Measurements from ENCODE around the gene TMX4.

Gene TMX4

DNA sequence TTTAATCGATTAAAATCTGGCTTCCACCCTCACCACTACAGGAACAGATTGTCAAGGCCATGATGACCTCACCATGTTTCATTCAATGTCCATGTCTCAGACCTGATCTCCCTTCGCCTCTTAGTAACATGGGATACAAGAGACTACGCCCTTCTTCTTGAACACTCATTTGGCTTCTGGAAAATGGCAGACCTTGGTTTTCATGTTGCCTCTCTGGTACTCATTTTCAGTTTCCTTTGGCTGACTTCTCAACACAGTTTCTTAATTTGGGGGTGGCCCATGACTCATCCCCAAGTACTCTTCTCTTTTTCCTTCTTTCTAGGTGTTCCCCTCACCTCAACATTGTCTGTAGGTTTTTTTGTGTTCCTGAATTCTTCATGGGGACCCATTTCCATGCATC is 22.7 kb downstream of the TMX4 start:
- Mint-ChIP-seq H3K27me3 (ENCODE audit: low read depth) (no peaks in the 10 kb centered on the region), H3K36me3 (ENCODE audit: low read depth) (peaks cover 36% of the 10 kb centered on the region), H3K4me1 (ENCODE audit: low read depth) (no peaks in the 10 kb centered on the region), H3K9me3 (peaks cover 15% of the 10 kb centered on the region), H3K4me3 (no peak overlapping the region), H3K27ac (no peak overlapping the region)

DNA sequence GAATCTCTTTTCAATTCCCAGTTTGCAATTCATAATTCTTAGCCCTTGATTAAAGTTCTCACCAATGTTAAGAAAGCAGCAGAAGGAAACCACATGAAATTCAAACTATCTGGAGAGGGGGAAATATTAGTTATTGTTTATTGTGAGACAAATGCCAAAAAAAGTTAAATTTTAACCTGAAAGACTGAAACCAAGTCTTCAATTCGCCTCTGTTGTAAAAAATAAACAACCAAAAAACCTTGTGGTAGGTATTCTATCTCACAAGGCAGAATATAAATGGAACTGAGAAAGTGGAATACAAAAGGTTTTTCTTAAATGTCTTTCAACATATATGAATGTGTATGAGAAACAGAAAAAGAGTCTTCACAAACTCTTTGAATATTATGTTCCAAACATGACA is 24.8 kb downstream of the TMX4 start:
- Mint-ChIP-seq H3K4me1 (ENCODE audit: low read depth) (no peaks in the 10 kb centered on the region), H3K9me3 (peaks cover 15% of the 10 kb centered on the region), H3K4me3 (no peak overlapping the region), H3K36me3 (ENCODE audit: low read depth) (peaks cover 24% of the 10 kb centered on the region), H3K27me3 (ENCODE audit: low read depth) (no peaks in the 10 kb centered on the region), H3K27ac (no peak overlapping the region)

DNA sequence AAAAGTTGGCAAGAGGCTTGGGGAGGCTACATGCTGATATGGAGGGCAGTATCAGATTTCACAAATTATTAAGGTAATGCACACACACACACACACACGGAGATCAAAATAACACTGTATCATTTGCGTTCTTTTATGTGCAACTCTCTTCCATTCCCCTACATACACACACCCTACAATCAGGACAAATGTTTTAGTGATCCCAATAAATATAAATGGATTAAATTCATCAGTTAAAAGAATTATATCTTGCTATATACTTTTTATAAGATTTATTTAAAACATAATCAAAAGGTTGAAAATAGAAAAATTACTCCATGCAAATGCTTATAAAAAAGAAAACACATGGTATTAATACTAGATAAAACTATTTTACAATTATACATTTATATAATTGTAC is 25.9 kb downstream of the TMX4 start:
- Mint-ChIP-seq H3K9me3 (peaks cover 15% of the 10 kb centered on the region), H3K27me3 (ENCODE audit: low read depth) (no peaks in the 10 kb centered on the region), H3K36me3 (ENCODE audit: low read depth) (peaks cover 21% of the 10 kb centered on the region), H3K4me1 (ENCODE audit: low read depth) (no peaks in the 10 kb centered on the region), H3K4me3 (no peak overlapping the region), H3K27ac (no peak overlapping the region)

DNA sequence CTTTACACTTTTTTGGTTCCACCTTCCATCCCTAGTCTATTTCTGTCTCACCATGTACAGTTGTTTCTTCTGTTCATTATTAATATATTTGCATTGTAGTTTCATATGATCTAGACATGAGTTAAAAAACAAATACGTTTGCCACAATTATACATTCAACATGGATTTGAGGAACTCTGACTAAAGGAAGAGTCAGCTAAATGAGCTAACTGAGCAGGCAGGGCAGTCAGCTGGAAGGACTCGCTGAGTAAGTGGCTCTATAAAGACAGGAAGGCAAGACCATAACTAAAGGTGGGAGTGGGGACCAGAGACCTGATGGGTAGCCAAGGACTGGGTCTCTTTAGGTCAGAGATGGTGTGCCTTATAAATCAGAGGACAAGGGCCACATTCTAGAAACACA is 26.3 kb downstream of the TMX4 start:
- Mint-ChIP-seq H3K9me3 (peaks cover 15% of the 10 kb centered on the region), H3K4me3 (no peak overlapping the region), H3K4me1 (ENCODE audit: low read depth) (no peaks in the 10 kb centered on the region), H3K36me3 (ENCODE audit: low read depth) (peaks cover 21% of the 10 kb centered on the region), H3K27ac (no peak overlapping the region), H3K27me3 (ENCODE audit: low read depth) (no peaks in the 10 kb centered on the region)

DNA sequence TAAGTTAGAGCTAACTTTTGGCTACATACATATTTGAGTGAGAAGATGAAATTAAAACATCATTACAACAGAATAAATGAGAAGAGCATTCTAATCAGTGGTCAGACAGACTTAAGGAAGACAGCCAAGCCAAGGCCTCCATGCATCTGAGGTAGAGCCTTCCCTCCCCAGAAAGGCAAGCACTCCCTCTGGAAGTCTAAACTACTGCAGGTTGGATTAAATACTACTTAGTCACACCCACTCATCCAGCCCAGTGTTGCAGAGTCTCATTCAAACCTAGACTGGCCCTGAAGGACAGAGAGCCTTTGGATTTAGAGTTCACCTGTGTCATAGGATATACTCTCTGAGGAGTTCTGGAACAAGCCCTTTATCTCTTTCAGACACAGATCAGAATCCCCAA is 29.2 kb downstream of the TMX4 start:
- Mint-ChIP-seq H3K4me3 (no peak overlapping the region), H3K4me1 (ENCODE audit: low read depth) (no peaks in the 10 kb centered on the region), H3K36me3 (ENCODE audit: low read depth) (peaks cover 23% of the 10 kb centered on the region), H3K27ac (no peak overlapping the region), H3K9me3 (peaks cover 15% of the 10 kb centered on the region), H3K27me3 (ENCODE audit: low read depth) (no peaks in the 10 kb centered on the region)

DNA sequence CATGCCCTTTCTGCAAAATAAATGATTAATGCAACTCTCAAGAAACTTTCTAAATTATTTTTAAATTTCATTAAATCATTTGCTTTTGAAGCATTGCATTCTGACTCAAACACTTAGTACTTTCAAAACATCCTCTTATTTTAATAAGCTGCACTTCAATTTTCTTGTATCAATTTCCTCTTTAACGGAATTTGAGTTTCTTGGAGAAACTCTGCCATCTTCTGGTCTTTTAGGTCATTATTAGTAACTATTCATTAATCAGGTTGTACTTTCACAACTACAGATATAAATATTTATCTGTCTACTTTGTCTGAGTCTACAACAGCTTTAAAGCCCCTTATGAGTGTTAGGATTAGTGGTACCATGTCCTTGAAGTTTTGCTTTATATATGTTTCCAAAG is 30.2 kb downstream of the TMX4 start:
- Mint-ChIP-seq H3K27ac (no peak overlapping the region), H3K27me3 (ENCODE audit: low read depth) (no peaks in the 10 kb centered on the region), H3K36me3 (ENCODE audit: low read depth) (peaks cover 15% of the 10 kb centered on the region), H3K4me1 (ENCODE audit: low read depth) (no peaks in the 10 kb centered on the region), H3K4me3 (no peak overlapping the region), H3K9me3 (peaks cover 10% of the 10 kb centered on the region)

DNA sequence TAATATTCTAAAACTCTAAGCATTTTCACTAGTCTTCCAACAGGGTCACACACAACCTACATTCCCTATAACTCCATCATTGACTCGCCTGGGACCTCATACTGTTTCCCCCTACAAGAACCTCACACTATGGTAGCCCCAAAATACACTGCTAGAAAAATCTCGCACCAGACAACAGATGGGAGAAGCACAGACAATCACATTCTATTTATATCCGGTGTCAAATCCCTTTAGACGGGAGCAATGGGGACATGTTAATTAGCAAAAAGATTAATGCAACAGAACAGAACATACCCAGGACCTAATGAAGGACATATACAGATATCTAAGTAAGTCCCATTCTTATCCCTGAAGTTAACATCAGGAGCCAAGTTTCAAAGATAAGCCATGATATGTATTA is 33.6 kb downstream of the TMX4 start:
- Mint-ChIP-seq H3K27ac (no peak overlapping the region), H3K36me3 (ENCODE audit: low read depth) (peaks cover 18% of the 10 kb centered on the region)

DNA sequence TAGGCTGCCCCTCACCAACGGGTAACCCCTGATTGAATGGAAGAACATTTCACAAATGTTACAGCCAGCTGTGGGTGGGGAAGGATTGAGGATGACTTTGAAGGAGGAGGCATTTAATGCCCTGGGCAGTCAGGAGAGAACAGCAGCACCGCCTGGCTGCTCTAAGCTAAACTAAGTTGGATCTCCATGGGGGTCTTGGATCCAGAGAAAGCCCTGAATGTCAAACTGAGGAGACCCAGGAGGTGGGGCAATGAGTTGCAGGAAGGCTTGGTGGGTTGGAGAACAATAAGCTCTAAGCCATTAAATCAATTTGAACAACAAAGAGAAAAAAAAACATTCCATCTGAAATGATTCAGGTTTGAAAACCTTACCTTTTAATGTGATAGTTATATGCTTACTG is 35.4 kb downstream of the TMX4 start:
- Mint-ChIP-seq H3K27me3 (ENCODE audit: low read depth) (no peaks in the 10 kb centered on the region), H3K9me3 (no peaks in the 10 kb centered on the region), H3K36me3 (ENCODE audit: low read depth) (peaks cover 28% of the 10 kb centered on the region), H3K4me1 (ENCODE audit: low read depth) (peaks cover 10% of the 10 kb centered on the region), H3K27ac (no peak overlapping the region), H3K4me3 (no peak overlapping the region)

More for the DNA sequence above, 33.6 kb downstream of the TMX4 start:
- no peaks in the 10 kb centered on the region for H3K9me3 Mint-ChIP-seq
- H3K27me3 Mint-ChIP-seq (ENCODE audit: low read depth): no peaks in the 10 kb centered on the region
- no peak overlapping the region for H3K4me3 Mint-ChIP-seq
- peaks cover 2% of the 10 kb centered on the region for H3K4me1 Mint-ChIP-seq (ENCODE audit: low read depth)

DNA sequence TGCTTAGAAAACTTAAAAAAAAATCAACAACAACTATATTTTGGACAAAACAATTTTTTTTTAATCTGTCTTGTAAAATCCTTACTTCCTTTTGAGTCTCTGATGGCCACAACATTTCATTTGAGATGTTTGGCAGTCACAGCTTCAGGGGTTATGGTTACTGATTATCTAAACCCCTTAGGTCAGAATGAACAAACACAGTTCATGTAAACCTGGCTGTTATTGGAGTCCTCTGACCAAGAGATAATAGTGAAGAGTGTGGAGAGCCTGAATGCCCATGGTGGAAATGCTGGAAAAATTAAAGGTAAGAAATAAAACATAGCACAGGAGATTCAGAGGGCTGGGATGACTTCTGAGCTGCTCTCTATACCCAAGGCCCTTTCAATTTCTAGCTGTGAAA is 38.2 kb downstream of the TMX4 start:
- Mint-ChIP-seq H3K27ac (no peak overlapping the region), H3K4me1 (ENCODE audit: low read depth) (peaks cover 10% of the 10 kb centered on the region), H3K9me3 (no peaks in the 10 kb centered on the region), H3K36me3 (ENCODE audit: low read depth) (peaks cover 26% of the 10 kb centered on the region), H3K4me3 (no peak overlapping the region), H3K27me3 (ENCODE audit: low read depth) (no peaks in the 10 kb centered on the region)

DNA sequence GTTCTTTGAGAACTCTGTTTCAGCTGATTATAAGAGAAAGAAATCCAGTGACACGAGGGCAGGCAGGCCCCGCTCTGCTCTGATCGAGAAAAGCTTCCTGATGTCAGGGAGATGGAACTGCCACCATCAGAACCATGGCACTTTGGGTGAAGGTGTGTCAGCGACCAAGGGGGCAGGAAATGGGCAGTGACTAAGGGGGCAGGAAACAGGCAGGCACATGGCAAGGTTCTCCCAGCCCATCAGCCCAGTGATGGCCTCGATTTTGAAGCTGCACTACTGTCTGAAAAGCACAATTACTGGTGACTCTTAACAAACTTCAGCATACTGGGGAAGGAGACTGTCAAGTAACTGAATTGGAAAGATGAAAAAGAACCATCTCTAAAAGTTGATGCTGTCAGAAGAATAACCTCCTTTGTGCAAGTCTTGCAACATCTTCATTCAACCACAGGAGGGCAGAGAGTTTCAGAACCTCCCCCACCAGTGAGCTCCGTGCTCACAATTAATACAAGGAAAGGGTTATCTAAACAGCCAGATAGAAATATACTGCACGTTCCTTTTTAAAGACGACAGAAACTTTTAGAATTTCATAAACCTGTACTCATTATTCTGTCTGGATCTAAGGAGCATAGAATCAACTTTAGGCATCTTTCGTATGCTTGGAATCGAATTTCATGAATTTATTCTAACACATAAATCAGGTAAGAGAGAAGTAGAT is 39.1 kb downstream of the TMX4 start:
- Mint-ChIP-seq H3K4me3 (no peak overlapping the region), H3K27me3 (ENCODE audit: low read depth) (no peaks in the 10 kb centered on the region), H3K27ac (no peak overlapping the region), H3K9me3 (no peaks in the 10 kb centered on the region), H3K4me1 (ENCODE audit: low read depth) (peaks cover 10% of the 10 kb centered on the region), H3K36me3 (ENCODE audit: low read depth) (peaks cover 24% of the 10 kb centered on the region)

DNA sequence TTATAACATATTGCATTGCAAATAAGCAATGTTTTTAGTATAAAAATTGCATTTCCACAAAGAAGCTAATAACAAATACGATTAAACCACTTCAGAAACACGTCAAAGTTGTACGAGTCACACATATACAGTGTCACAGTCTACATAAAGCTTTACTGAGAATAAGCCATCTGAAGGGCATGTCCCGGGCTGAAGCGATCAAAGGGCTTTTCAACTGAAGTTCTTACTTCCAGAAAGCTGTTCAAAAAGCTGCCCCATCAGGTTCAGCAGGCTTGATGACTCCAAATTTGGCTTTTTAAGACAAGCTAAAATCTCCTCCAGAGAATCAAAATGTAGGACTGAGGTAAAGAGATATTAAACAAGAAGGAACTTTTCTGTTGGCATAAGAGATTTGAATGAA is 41.9 kb downstream of the TMX4 start:
- Mint-ChIP-seq H3K36me3 (ENCODE audit: low read depth) (peaks cover 20% of the 10 kb centered on the region), H3K4me3 (no peak overlapping the region)

DNA sequence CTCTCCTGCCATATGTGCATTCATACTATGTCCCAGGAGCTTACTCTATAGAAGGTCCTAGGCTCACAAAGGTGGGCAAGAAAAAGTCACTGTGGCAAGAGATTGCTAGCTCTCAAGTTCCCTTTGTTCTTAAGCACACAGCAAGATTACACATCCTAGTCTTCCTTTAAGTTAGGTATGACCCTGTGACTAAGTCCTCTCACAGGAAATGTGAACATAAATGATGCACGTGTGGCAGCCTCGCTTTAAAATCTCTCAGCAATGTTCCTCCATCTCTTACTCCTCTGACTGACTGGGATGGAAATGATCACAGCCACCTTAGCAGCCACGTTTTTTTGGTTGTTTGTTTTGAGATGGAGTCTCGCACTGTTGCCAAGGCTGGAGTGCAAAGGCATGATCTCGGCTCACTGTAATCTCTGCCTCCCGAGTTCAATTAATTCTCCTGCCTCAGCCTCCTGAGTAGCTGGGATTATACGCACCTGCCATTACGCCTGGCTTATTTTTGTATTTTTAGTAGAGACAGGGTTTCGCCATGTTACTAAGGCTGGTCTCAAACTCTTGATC is 43.6 kb downstream of the TMX4 start:
- Mint-ChIP-seq H3K27ac (no peak overlapping the region), H3K27me3 (ENCODE audit: low read depth) (peaks cover 13% of the 10 kb centered on the region), H3K9me3 (no peaks in the 10 kb centered on the region), H3K4me3 (no peak overlapping the region), H3K36me3 (ENCODE audit: low read depth) (peaks cover 10% of the 10 kb centered on the region), H3K4me1 (ENCODE audit: low read depth) (peaks cover 8% of the 10 kb centered on the region)

More for the DNA sequence above, 41.9 kb downstream of the TMX4 start:
- Mint-ChIP-seq H3K9me3 (no peaks in the 10 kb centered on the region), H3K4me1 (ENCODE audit: low read depth) (peaks cover 10% of the 10 kb centered on the region), H3K27ac (no peak overlapping the region), H3K27me3 (ENCODE audit: low read depth) (peaks cover 6% of the 10 kb centered on the region)

DNA sequence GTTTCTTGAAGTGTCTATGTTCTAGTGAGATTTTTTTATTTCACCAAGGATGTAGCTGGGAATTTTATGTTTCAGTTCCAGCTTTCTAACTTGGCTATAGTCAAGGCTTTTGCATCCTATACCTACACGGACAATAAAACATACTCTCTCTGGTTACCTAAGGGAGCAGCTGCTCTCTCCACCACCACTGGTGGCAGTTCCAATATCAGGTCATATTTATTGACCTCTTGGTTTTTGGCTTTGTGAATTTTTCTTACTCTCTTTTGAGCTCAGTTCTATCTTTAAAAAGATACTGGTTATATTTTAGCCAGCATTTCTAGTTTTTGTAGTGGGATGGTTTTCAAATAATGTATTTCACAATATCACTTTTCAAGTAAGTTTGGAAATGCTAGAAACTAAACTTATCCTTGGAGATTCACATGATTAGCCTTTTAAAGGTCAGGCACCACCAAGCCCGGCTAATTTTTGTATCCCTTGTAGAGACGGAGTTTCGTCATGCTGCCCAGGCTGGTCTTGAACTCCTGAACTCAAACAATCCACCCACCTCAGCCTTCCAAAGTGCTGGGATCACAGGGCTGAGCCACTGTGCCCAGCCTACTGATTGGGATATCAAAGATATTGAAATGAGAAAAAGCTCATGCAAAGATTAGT is 44.7 kb downstream of the TMX4 start:
- H3K27me3 Mint-ChIP-seq (ENCODE audit: low read depth): peaks cover 19% of the 10 kb centered on the region
- no peak overlapping the region for H3K4me3 Mint-ChIP-seq
- H3K4me1 Mint-ChIP-seq (ENCODE audit: low read depth): no peaks in the 10 kb centered on the region
- no peak overlapping the region for H3K27ac Mint-ChIP-seq
- H3K9me3 Mint-ChIP-seq: no peaks in the 10 kb centered on the region
- peaks cover under 1% of the 10 kb centered on the region for H3K36me3 Mint-ChIP-seq (ENCODE audit: low read depth)

DNA sequence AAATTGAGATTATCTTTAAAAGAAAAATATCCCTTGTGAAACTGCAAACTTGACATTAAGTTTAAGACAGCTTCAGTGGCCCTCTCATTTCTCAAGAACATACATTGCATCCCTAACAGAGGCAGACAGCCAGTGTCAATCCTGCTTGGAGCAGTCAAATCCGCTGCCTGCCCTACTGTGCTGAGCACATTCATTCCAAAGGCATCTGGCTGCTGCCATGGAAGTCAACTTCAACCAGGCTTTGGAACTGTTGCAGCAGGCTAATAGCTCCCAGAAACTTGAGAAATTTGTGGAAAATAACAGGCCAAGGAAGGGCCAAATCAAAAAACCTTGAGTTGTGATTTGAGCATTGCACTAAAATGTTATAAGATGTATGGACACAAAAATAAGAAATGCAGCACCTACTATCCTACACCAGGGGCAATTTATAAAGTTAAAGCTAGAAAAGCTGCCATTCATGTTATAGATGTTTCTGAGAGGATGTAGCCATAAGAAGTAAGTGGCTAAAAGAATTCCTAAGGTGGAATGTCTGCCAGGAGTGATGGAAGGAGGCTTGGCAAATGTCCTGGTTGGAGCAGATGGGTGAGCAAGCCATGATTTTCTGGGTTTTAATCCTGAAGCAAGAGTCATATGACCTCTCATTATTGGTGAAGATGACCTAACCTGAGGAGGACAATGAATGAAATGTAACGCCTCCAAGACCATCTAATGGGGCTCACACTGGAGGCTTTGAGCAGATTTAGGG is 47.9 kb downstream of the TMX4 start:
- Mint-ChIP-seq H3K27me3 (ENCODE audit: low read depth) (peaks cover 19% of the 10 kb centered on the region), H3K36me3 (ENCODE audit: low read depth) (no peaks in the 10 kb centered on the region), H3K9me3 (no peaks in the 10 kb centered on the region), H3K27ac (no peak overlapping the region), H3K4me3 (no peak overlapping the region), H3K4me1 (ENCODE audit: low read depth) (no peaks in the 10 kb centered on the region)

Data from T-helper 1 cell treated with Interleukin-12 subunit alpha and Interleukin-12 subunit beta and Interleukin-4 antibody, amounts not matched to agents 30 μg/mL and 1 μg/mL, for 36 hours (primary cell).